Measurements from ENCODE around the gene DLG3. TPM values are rescaled to one million over a fixed set of nuclear protein-coding genes. Genes with fewer than 3 reads are reported as not detected.

The DLG3 gene
- total RNA-seq, 4 donors from 2014 or later = 0.20 to 3.4 (median 0.69) TPM

GRCh38 chrX:70464051-70464450, 19.4 kb downstream of the DLG3 start:
- no peak for ATAC-seq
- no peak overlapping the region for H3K27ac ChIP-seq
- in situ Hi-C loops (cut with MboI; ENCODE audit: low sequenced_read_pairs in 4 of 4) (no loop called here), intact Hi-C loops (cut with DNase I; ENCODE audit: low total_unique reads) (no loop called here)
- no peak overlapping the region for H3K4me3 ChIP-seq
- no peaks in the 10 kb centered on the region for H3K36me3 ChIP-seq
- DNase-seq = no peak
- no peaks in the 10 kb centered on the region for H3K9me3 ChIP-seq
- H3K27me3 ChIP-seq = no peaks in the 10 kb centered on the region
- TF ChIP-seq POLR2A (IDR thresholded peaks at IDR 0.05) (no peak), CTCF (IDR thresholded peaks at IDR 0.05 in 4 of 5, conservative IDR thresholded peaks at IDR 0.05 in 1 of 5) (no peak)
- H3K4me1 ChIP-seq = no peaks in the 10 kb centered on the region

- Histone ChIP-seq H3K4me3 (no peak overlapping the region), H3K9me3 (no peaks in the 10 kb centered on the region), H3K27me3 (no peaks in the 10 kb centered on the region), H3K27ac (no peak overlapping the region), H3K4me1 (no peaks in the 10 kb centered on the region), H3K36me3 (no peaks in the 10 kb centered on the region)
- no peak for ATAC-seq
- TF ChIP-seq POLR2A (IDR thresholded peaks at IDR 0.05) (no peak), CTCF (IDR thresholded peaks at IDR 0.05 in 4 of 5, conservative IDR thresholded peaks at IDR 0.05 in 1 of 5) (no peak)
- no peak for DNase-seq
- intact Hi-C loops (cut with DNase I; ENCODE audit: low total_unique reads) (no loop called here), in situ Hi-C loops (cut with MboI; ENCODE audit: low sequenced_read_pairs in 4 of 4) (no loop called here)
These were observed 22.3 kb downstream of the DLG3 start for GRCh38 chrX:70466968-70467367.

GRCh38 chrX:70468709-70469108, 24.1 kb downstream of the DLG3 start:
- Histone ChIP-seq H3K9me3 (no peaks in the 10 kb centered on the region), H3K4me1 (no peaks in the 10 kb centered on the region), H3K27me3 (no peaks in the 10 kb centered on the region), H3K27ac (no peak overlapping the region), H3K36me3 (no peaks in the 10 kb centered on the region), H3K4me3 (no peak overlapping the region)
- in situ Hi-C loops (cut with MboI; ENCODE audit: low sequenced_read_pairs in 4 of 4) = no loop called here
- DNase-seq (no peak), ATAC-seq (no peak)
- TF ChIP-seq POLR2A (IDR thresholded peaks at IDR 0.05) (no peak), CTCF (IDR thresholded peaks at IDR 0.05 in 4 of 5, conservative IDR thresholded peaks at IDR 0.05 in 1 of 5) (no peak)
- intact Hi-C loops (cut with DNase I; ENCODE audit: low total_unique reads) = no loop called here

- no peak overlapping the region for H3K4me3 ChIP-seq
- no peak for TF ChIP-seq POLR2A (IDR thresholded peaks at IDR 0.05)
- TF ChIP-seq CTCF (IDR thresholded peaks at IDR 0.05 in 4 of 5, conservative IDR thresholded peaks at IDR 0.05 in 1 of 5) = no peak
- no peaks in the 10 kb centered on the region for H3K4me1 ChIP-seq
- in situ Hi-C loops (cut with MboI; ENCODE audit: low sequenced_read_pairs in 4 of 4) = no loop called here
- no peaks in the 10 kb centered on the region for H3K36me3 ChIP-seq
- DNase-seq = no peak
- H3K9me3 ChIP-seq = no peaks in the 10 kb centered on the region
- intact Hi-C loops (cut with DNase I; ENCODE audit: low total_unique reads) = no loop called here
- H3K27me3 ChIP-seq = no peaks in the 10 kb centered on the region
- ATAC-seq = no peak
- H3K27ac ChIP-seq = no peak overlapping the region
These were observed 26.2 kb downstream of the DLG3 start for GRCh38 chrX:70470850-70471289.
